Breast epithelium (tissue), 3 donors: Measurements from ENCODE around the gene OSBPL10.

Experiments
- CTCF ChIP-seq, 3 donors: fragments of 450-650 bp; IDR thresholded peaks; one replicate each; pipeline ENCODE4 v1.5.1; 2016 to 2017; ENCODE audit warnings: antibody characterized with exemption in 3 of 3, mild to moderate bottlenecking in 3 of 3, moderate library complexity in 3 of 3
- POLR2A ChIP-seq: fragments of 450-650 bp; IDR thresholded peaks from one replicate; pipeline ENCODE4 v1.6.1; 2016; ENCODE audit warnings: antibody characterized with exemption, mild to moderate bottlenecking, moderate library complexity

DNA sequence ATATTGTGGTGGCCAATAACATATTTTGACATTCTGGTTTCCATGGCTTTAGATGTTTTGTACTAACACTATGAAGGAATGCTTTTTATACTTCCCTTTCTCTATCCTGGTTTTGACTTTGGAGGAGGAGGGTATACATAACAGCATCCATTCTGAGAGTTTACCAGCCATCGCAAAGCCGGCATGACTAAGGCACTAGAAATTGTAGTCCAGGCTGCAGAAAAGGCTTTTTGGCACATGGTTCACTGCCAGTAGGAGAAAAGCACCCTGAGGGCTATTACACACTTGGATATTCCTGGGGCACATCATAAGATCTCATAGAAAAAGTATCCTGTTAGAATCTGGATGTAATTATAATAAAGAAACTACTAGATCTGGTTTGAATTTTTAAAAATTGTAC is 346.6 kb downstream of the OSBPL10 start:
- TF ChIP-seq CTCF (IDR thresholded peaks at IDR 0.05): no peak
- TF ChIP-seq POLR2A: no peak
